Measurements from ENCODE around the gene CHAD. TPM values are rescaled to one million over a fixed set of nuclear protein-coding genes. Genes with fewer than 3 reads are reported as not detected.

The CHAD gene
- total and polyA plus RNA-seq, 12 donors, result 1.7 to 26.6 (median 7.0) TPM

- WGBS, 4 donors, result 77 to 91% (median 90%) methylated on average over 8 to 10 of the region's 10 CpGs
- no peak overlapping the region for H3K4me3 ChIP-seq
- H3K4me1 ChIP-seq (replicated peaks in 1 of 2), result peaks cover 21 to 26% of the 10 kb centered on the region in 2 donors
- no peaks in the 10 kb centered on the region for H3K27me3 ChIP-seq
- intact Hi-C loops (cut with DNase I), result no loop called here
- DNase-seq, result peak in 2 of 7 donors; percentile 6 to 11
- no peaks in the 10 kb centered on the region for H3K36me3 ChIP-seq (replicated peaks in 1 of 2)
- H3K27ac ChIP-seq, result peak overlapping the region in 1 of 5 donors; percentile 7
- TF ChIP-seq POLR2A (IDR thresholded peaks at IDR 0.05) (no peak), CTCF (IDR thresholded peaks at IDR 0.05) (no peak)
- no peaks in the 10 kb centered on the region for H3K9me3 ChIP-seq (replicated peaks in 1 of 3)
Measured at GRCh38 chr17:50440838-50441829, 27.5 kb downstream of the CHAD start.

GRCh38 chr17:50440172-50440837, 28.4 kb downstream of the CHAD start:
- Histone ChIP-seq H3K36me3 (replicated peaks in 1 of 2) (no peaks in the 10 kb centered on the region), H3K27ac (peak overlapping the region in 1 of 5 donors; percentile 7), H3K4me3 (no peak overlapping the region), H3K27me3 (no peaks in the 10 kb centered on the region), H3K9me3 (replicated peaks in 1 of 3) (no peaks in the 10 kb centered on the region), H3K4me1 (replicated peaks in 1 of 2) (peaks cover 21% of the 10 kb centered on the region in 2 donors)
- DNase-seq, result peak in 1 of 7 donors; percentile 17
- intact Hi-C loops (cut with DNase I), result no loop called here
- WGBS, 4 donors, result 61 to 76% (median 73%) methylated on average over 4 of the region's 4 CpGs
- TF ChIP-seq POLR2A (IDR thresholded peaks at IDR 0.05) (no peak), CTCF (IDR thresholded peaks at IDR 0.05) (no peak)

GRCh38 chr17:50439008-50439407, 29.7 kb downstream of the CHAD start:
- no peaks in the 10 kb centered on the region for H3K9me3 ChIP-seq (replicated peaks in 1 of 3)
- H3K27me3 ChIP-seq, result no peaks in the 10 kb centered on the region
- H3K4me1 ChIP-seq (replicated peaks in 1 of 2), result peaks cover 17 to 23% of the 10 kb centered on the region in 2 donors
- no peak for DNase-seq
- TF ChIP-seq CTCF (IDR thresholded peaks at IDR 0.05) (no peak), POLR2A (IDR thresholded peaks at IDR 0.05) (no peak)
- H3K36me3 ChIP-seq (replicated peaks in 1 of 2), result no peaks in the 10 kb centered on the region
- H3K27ac ChIP-seq, result no peak overlapping the region
- H3K4me3 ChIP-seq, result no peak overlapping the region
- WGBS, 4 donors, result 93 to 99% (median 96%) methylated on average over 4 of the region's 4 CpGs
- intact Hi-C loops (cut with DNase I), result no loop called here

DNA sequence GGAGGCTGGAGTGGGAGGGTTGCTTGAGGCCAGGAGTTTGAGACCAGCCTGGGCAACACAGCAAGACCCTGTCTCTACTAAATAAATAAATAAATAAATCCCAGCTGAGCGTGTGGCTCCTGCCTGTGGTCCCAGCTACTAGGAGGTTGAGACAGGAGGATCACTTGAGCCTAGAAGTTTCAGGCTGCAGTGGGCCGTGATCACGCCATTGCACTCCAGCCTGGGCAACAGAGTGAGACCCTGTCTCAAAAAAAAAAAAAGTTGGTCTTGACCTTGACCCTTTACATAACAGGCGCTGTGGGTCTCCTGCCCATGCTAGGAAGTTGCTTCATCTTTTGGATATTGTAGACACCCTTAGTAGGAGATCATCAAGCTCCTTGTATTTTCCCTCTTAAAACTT, 31.3 kb downstream of the CHAD start:
- 93 to 96% (median 96%) methylated on average over 4 of the region's 4 CpGs for WGBS, 4 donors
- Histone ChIP-seq H3K9me3 (replicated peaks in 1 of 3) (no peaks in the 10 kb centered on the region), H3K4me3 (no peak overlapping the region), H3K36me3 (replicated peaks in 1 of 2) (no peaks in the 10 kb centered on the region), H3K27ac (no peak overlapping the region), H3K27me3 (no peaks in the 10 kb centered on the region), H3K4me1 (replicated peaks in 1 of 2) (peaks cover 3 to 7% of the 10 kb centered on the region in 2 donors)
- intact Hi-C loops (cut with DNase I), result no loop called here
- TF ChIP-seq POLR2A (IDR thresholded peaks at IDR 0.05), result no peak
- TF ChIP-seq CTCF (IDR thresholded peaks at IDR 0.05), result no peak
- DNase-seq, result no peak

Measured in adrenal gland (tissue), 12 donors.